Immature natural killer cell (primary cell): Measurements from ENCODE around the gene RUNX2. TPM values are rescaled to one million over a fixed set of nuclear protein-coding genes. Genes with fewer than 3 reads are reported as not detected.
A peak's percentile ranks its signal among the peaks of the same experiment; 100 is the strongest.

Experiments used
- DNase-seq, 3 donors: peaks; one replicate each; pipeline ENCODE4 v3.0.0; 2022; ENCODE audit warnings: mixed read lengths in 1 of 3
- H3K27ac Mint-ChIP-seq, 6 donors: one replicate each; pipeline ENCODE4 v1.8.0; 2020; ENCODE audit warnings: mixed read lengths in 6 of 6, mild to moderate bottlenecking in 5 of 6, inconsistent platforms in 4 of 6, moderate library complexity in 3 of 6
- H3K27me3 Mint-ChIP-seq, 3 donors: one replicate each; pipeline ENCODE4 v1.8.0; 2020 to 2021; ENCODE audit warnings: low read depth in 3 of 3, mild to moderate bottlenecking in 3 of 3, mixed read lengths in 3 of 3, moderate library complexity in 3 of 3, inconsistent platforms in 1 of 3
- H3K36me3 Mint-ChIP-seq, 3 donors: one replicate each; pipeline ENCODE4 v1.8.0; 2020; ENCODE audit warnings: mixed read lengths in 3 of 3, inconsistent platforms in 2 of 3, mild to moderate bottlenecking in 2 of 3
- H3K4me1 Mint-ChIP-seq, 2 donors: one replicate each; pipeline ENCODE4 v1.8.0; 2020; ENCODE audit warnings: inconsistent platforms in 2 of 2, mild to moderate bottlenecking in 2 of 2, mixed read lengths in 2 of 2, moderate library complexity in 1 of 2
- H3K4me3 Mint-ChIP-seq, 5 donors: one replicate each; pipeline ENCODE4 v1.8.0; 2020; ENCODE audit warnings: mild to moderate bottlenecking in 5 of 5, mixed read lengths in 5 of 5, inconsistent platforms in 3 of 5, moderate library complexity in 3 of 5
- H3K9me3 Mint-ChIP-seq, 6 donors: one replicate each; pipeline ENCODE4 v1.8.0; 2020; ENCODE audit warnings: mild to moderate bottlenecking in 6 of 6, mixed read lengths in 6 of 6, inconsistent platforms in 4 of 6, moderate library complexity in 3 of 6
- polyA plus RNA-seq, 3 donors: library from polyadenylated mRNA; unstranded; fragments of 300-500 nt; fragmentation: Illumina TruSeq; gene quantifications; one replicate each; pipeline ENCODE4 v1.2.3, GENCODE V29; 2021

Gene RUNX2
- polyA plus RNA-seq, 3 donors from 2014 or later = 2.6 to 11.8 (median 4.4) TPM

- H3K36me3 Mint-ChIP-seq = peaks cover 0 to 4% (median 0%) of the 10 kb centered on the region in 3 donors
- H3K27me3 Mint-ChIP-seq = no peaks in the 10 kb centered on the region
- peaks cover 7 to 11% of the 10 kb centered on the region in 2 donors for H3K4me1 Mint-ChIP-seq
- no peak overlapping the region for H3K27ac Mint-ChIP-seq
- DNase-seq = no peak
- peaks cover 0 to 2% (median 0%) of the 10 kb centered on the region in 6 donors for H3K9me3 Mint-ChIP-seq
- H3K4me3 Mint-ChIP-seq = no peak overlapping the region
Measured at GRCh38 chr6:45610374-45610773, 282.2 kb downstream of the RUNX2 start.

DNA sequence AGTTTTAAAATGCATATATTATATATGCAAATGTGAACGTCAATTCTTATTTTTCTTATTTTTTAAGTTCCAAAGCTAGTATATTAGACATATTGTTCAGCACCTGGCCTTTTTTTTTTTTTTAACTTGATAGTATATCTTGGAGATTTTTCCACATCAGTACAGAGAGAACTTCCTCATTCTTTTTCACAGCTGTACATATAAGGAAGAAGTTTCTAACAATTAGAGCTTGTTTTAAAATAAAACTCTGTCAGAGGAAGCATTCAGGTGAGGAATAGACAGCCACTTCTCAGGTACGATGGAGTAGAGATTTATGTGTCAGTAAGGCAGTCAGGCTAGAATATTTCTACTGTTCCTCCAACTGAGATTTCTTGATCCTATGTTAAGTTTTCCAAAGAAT is 282.7 kb downstream of the RUNX2 start:
- no peak overlapping the region for H3K27ac Mint-ChIP-seq
- H3K4me1 Mint-ChIP-seq = peaks cover 7 to 11% of the 10 kb centered on the region in 2 donors
- H3K4me3 Mint-ChIP-seq = no peak overlapping the region
- H3K9me3 Mint-ChIP-seq = peaks cover 0 to 2% (median 0%) of the 10 kb centered on the region in 6 donors
- DNase-seq = no peak
- H3K27me3 Mint-ChIP-seq = no peaks in the 10 kb centered on the region
- peaks cover 0 to 4% (median 0%) of the 10 kb centered on the region in 3 donors for H3K36me3 Mint-ChIP-seq

GRCh38 chr6:45611491-45611890 is 283.4 kb downstream of the RUNX2 start:
- Mint-ChIP-seq H3K9me3 (peaks cover 0 to 2% (median 0%) of the 10 kb centered on the region in 6 donors), H3K27ac (no peak overlapping the region), H3K4me1 (peaks cover 7 to 11% of the 10 kb centered on the region in 2 donors), H3K36me3 (peaks cover 0 to 9% (median 0%) of the 10 kb centered on the region in 3 donors), H3K4me3 (no peak overlapping the region), H3K27me3 (no peaks in the 10 kb centered on the region)
- no peak for DNase-seq

DNA sequence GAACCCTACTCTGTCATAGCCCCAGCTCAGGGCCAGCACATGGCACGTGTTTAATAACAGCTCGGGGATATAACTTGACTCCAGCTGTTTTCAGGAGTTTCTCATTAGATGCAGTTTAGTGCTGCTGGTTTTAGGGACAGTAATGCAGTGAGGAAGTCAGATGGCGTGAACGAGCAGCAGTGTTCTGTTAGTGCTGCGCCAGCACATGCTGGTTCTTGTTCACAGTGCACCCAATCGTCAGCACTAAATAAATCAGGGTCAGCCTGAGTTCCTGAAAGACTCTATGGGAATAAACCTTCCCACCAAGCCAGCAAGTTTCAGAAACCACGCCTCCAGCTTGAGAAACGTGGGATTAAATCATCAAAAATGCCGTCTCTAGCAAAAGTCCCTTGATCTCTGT is 285.5 kb downstream of the RUNX2 start:
- Mint-ChIP-seq H3K4me1 (peaks cover 1 to 3% of the 10 kb centered on the region in 2 donors), H3K4me3 (no peak overlapping the region), H3K27ac (no peak overlapping the region), H3K36me3 (peaks cover 0 to 9% (median 0%) of the 10 kb centered on the region in 3 donors), H3K27me3 (peaks cover 0 to 1% (median 0%) of the 10 kb centered on the region in 3 donors), H3K9me3 (peaks cover 0 to 2% (median 0%) of the 10 kb centered on the region in 6 donors)
- DNase-seq = no peak

DNA sequence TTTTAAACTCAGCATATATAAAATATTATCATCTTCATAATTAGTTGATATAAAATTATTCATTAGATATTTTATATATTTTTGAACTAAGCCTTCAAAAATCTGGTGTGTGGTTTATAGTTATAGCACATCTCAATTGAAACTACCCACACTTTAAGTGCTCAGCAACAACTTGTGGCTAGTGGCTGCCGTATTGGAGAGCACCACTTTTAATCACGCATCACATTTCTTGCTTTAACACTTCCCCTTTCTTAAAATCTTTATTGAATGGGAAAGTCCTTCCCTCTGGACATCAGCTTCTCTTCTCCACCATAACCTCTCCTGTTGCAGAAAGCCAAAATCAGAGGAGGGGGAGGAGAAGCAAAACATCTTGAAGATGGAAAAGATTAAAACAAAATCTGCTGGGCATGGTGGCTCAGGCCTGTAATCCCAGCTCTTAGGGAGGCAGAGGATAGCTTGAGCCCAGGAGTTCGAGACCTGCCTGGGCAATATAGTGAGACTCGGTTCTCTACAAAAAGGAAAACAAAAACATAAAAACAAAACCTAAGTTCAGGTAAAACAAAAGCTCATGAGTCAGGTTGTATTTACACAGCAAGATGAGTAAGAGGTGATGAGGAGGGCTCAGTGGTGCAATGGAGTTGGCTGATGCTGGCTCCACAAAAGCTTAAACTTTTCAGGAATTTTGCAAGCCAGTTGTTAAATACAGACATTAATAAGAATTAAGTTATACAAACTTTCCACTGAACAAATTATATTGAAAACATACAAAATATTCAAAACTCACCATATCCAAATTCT is 286.6 kb downstream of the RUNX2 start:
- H3K4me1 Mint-ChIP-seq = peaks cover under 1 to 10% of the 10 kb centered on the region in 2 donors
- H3K4me3 Mint-ChIP-seq = no peak overlapping the region
- H3K36me3 Mint-ChIP-seq = peaks cover 0 to 9% (median 0%) of the 10 kb centered on the region in 3 donors
- H3K27me3 Mint-ChIP-seq = peaks cover 0 to 1% (median 0%) of the 10 kb centered on the region in 3 donors
- DNase-seq = no peak
- H3K27ac Mint-ChIP-seq = no peak overlapping the region
- no peaks in the 10 kb centered on the region for H3K9me3 Mint-ChIP-seq

- H3K27me3 Mint-ChIP-seq = peaks cover 0 to 1% (median 0%) of the 10 kb centered on the region in 3 donors
- no peak overlapping the region for H3K4me3 Mint-ChIP-seq
- H3K27ac Mint-ChIP-seq = no peak overlapping the region
- DNase-seq = no peak
- peaks cover 0 to 9% (median 0%) of the 10 kb centered on the region in 3 donors for H3K36me3 Mint-ChIP-seq
- H3K4me1 Mint-ChIP-seq = peaks cover 11 to 25% of the 10 kb centered on the region in 2 donors
- no peaks in the 10 kb centered on the region for H3K9me3 Mint-ChIP-seq
Measured at GRCh38 chr6:45616209-45616608, 288.1 kb downstream of the RUNX2 start.

DNA sequence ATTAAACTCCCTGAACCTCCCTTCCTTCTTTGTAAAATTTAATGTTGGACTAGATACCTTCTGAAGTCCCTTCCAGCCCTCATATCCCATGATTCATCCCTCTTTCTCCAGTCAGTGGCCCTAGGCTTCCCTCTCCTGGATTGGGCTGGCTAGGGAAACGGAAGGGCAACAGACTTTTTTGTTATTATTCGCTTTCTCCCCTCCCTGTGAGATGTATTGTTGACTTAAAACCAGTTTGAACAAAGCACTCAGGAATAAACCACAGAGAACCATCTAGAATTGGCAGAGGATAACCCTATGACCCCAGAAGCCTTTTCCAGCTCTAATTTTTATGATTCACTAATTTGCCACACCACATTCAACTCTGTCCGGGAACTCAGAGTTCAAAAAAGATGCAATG is 289.3 kb downstream of the RUNX2 start:
- Mint-ChIP-seq H3K9me3 (no peaks in the 10 kb centered on the region), H3K27ac (no peak overlapping the region), H3K4me3 (no peak overlapping the region), H3K36me3 (peaks cover 0 to 6% (median 0%) of the 10 kb centered on the region in 3 donors), H3K27me3 (peaks cover 0 to 1% (median 0%) of the 10 kb centered on the region in 3 donors), H3K4me1 (peaks cover 14 to 30% of the 10 kb centered on the region in 2 donors)
- no peak for DNase-seq

- peaks cover 0 to 1% (median 0%) of the 10 kb centered on the region in 3 donors for H3K27me3 Mint-ChIP-seq
- no peak for DNase-seq
- peaks cover 0 to 5% (median under 1%) of the 10 kb centered on the region in 3 donors for H3K36me3 Mint-ChIP-seq
- H3K27ac Mint-ChIP-seq = no peak overlapping the region
- no peaks in the 10 kb centered on the region for H3K9me3 Mint-ChIP-seq
- peaks cover 14 to 35% of the 10 kb centered on the region in 2 donors for H3K4me1 Mint-ChIP-seq
- H3K4me3 Mint-ChIP-seq = no peak overlapping the region
Measured at GRCh38 chr6:45618259-45618658, 290.1 kb downstream of the RUNX2 start.

DNA sequence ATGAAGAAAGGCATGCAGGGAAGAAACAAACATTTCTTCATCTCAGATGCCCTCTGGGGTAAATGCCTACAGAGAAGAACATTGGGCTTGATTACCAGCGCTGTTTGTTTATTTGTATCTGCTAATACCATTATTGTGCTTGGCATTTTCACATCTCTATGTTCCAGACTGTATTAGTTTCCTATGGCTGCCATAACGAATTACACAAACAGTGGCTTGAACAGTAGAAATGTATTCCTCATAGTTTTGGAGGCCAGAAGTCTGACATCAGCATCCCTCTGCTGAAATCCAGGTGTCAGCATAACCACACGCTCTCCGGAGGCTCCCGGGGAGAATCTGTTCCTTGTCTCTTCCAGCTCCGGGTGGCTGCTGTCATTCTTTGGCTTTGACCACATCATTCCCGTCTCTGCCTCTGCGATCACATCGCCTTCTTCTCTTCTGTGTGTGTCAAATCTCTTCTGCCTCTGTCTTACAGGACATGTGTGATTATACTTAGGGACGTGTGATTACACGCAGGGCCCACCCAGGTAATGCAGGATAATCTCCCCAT is 291.2 kb downstream of the RUNX2 start:
- no peak for DNase-seq
- Mint-ChIP-seq H3K36me3 (peaks cover 0 to 5% (median 3%) of the 10 kb centered on the region in 3 donors), H3K4me3 (no peak overlapping the region), H3K27me3 (peaks cover 0 to 1% (median 0%) of the 10 kb centered on the region in 3 donors), H3K9me3 (no peaks in the 10 kb centered on the region), H3K4me1 (peaks cover 14 to 35% of the 10 kb centered on the region in 2 donors), H3K27ac (peak overlapping the region in 3 of 6 donors; percentile 83 to 88 (median 87))

- peaks cover 0 to 5% (median 3%) of the 10 kb centered on the region in 3 donors for H3K36me3 Mint-ChIP-seq
- H3K9me3 Mint-ChIP-seq = no peaks in the 10 kb centered on the region
- peaks cover 0 to 1% (median 0%) of the 10 kb centered on the region in 3 donors for H3K27me3 Mint-ChIP-seq
- H3K27ac Mint-ChIP-seq = peak overlapping the region; percentile 1 to 88 (median 85)
- H3K4me3 Mint-ChIP-seq = peak overlapping the region in 3 of 5 donors; percentile 23 to 61 (median 56)
- peak; percentile 5 to 35 (median 30) for DNase-seq
- H3K4me1 Mint-ChIP-seq = peaks cover 14 to 35% of the 10 kb centered on the region in 2 donors
Measured at GRCh38 chr6:45619994-45620471, 291.9 kb downstream of the RUNX2 start.

DNA sequence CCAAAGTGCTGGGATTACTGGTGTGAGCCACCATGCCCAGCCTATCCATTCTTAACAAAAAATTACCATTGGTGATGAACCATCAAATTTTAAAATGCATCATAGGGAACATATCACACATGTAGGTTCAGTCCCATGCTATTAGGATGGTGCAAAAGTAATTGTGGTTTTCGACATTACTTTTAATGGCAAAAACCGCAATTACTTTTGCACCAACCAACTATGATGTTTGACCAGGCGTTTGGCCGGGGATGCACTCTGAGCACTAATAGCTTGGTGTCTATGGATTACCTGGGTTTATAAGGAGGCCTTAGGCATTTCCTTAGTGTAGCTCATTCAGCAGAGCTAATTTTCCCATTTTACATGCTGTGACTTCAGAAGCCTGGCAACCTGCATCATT is 296.1 kb downstream of the RUNX2 start:
- H3K4me3 Mint-ChIP-seq = no peak overlapping the region
- peaks cover 0 to 2% (median 0%) of the 10 kb centered on the region in 3 donors for H3K27me3 Mint-ChIP-seq
- H3K4me1 Mint-ChIP-seq = peaks cover 14 to 38% of the 10 kb centered on the region in 2 donors
- H3K9me3 Mint-ChIP-seq = no peaks in the 10 kb centered on the region
- no peak for DNase-seq
- no peak overlapping the region for H3K27ac Mint-ChIP-seq
- H3K36me3 Mint-ChIP-seq = peaks cover 0 to 6% (median 0%) of the 10 kb centered on the region in 3 donors

DNA sequence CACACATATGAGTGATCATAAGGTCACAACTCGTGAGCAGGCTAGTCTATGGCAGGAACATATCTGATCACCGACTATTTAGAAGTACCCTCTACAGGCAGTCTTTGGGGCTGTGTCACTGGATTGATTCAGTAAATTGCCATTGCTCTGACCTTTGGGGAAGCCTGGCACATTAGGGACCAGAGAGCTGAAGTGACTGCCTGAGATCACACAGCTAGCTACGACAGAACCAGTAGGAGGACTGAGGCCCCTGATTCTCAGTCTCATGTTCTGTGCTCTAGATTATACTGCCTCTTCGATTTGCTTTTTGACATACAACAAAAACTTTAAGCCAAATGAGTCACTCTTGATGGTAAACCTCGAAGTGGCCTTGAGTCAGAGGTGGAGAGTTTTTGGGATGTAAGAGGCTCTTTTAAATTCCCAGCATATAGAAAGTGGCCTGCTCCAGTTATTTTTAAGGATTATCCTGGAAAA is 297.1 kb downstream of the RUNX2 start:
- Mint-ChIP-seq H3K9me3 (no peaks in the 10 kb centered on the region), H3K27ac (no peak overlapping the region), H3K27me3 (peaks cover 0 to 2% (median 0%) of the 10 kb centered on the region in 3 donors), H3K4me3 (no peak overlapping the region), H3K4me1 (peaks cover 8 to 28% of the 10 kb centered on the region in 2 donors), H3K36me3 (peaks cover 0 to 9% (median 0%) of the 10 kb centered on the region in 3 donors)
- no peak for DNase-seq

- Mint-ChIP-seq H3K36me3 (peaks cover 0 to 9% (median 0%) of the 10 kb centered on the region in 3 donors), H3K4me3 (no peak overlapping the region), H3K4me1 (peaks cover 2 to 17% of the 10 kb centered on the region in 2 donors), H3K27ac (no peak overlapping the region), H3K9me3 (no peaks in the 10 kb centered on the region), H3K27me3 (peaks cover 0 to 2% (median 0%) of the 10 kb centered on the region in 3 donors)
- DNase-seq = no peak
Measured at GRCh38 chr6:45626087-45626891, 298.2 kb downstream of the RUNX2 start.
